Activated T-helper 17 cell treated with anti-CD3 and anti-CD28 coated beads, Interleukin-2, amount 50 U/mL, for 72 hours (primary cell): ENCODE data around the gene DIRAS3. TPM values are rescaled to one million over a fixed set of nuclear protein-coding genes. Genes with fewer than 3 reads are reported as not detected.
A peak's percentile ranks its signal among the peaks of the same experiment; 100 is the strongest.
"Not testable (repeated sequence)": the region's sequence is repeated elsewhere in the genome, so short reads cannot be mapped to it uniquely, and the experiment has no call there.

ENCODE experiments used
- ATAC-seq: fragments of 150-1000 bp; cut with Tn5 transposase; replicated peaks from 2 replicates; pipeline ENCODE4 v1.10.0; 2021; ENCODE audit warnings: mild to moderate bottlenecking, moderate library complexity
- H3K27ac Mint-ChIP-seq: one replicate; pipeline ENCODE4 v1.8.0; 2022; ENCODE audit warnings: mixed read lengths
- H3K27me3 Mint-ChIP-seq: one replicate; pipeline ENCODE4 v1.8.0; 2022; ENCODE audit warnings: mixed read lengths
- H3K36me3 Mint-ChIP-seq: one replicate; pipeline ENCODE4 v1.8.0; 2022; ENCODE audit warnings: low read depth, mild to moderate bottlenecking, mixed read lengths
- H3K4me1 Mint-ChIP-seq: one replicate; pipeline ENCODE4 v1.8.0; 2022; ENCODE audit warnings: mixed read lengths
- H3K4me3 Mint-ChIP-seq: one replicate; pipeline ENCODE4 v1.8.0; 2022; ENCODE audit warnings: mild to moderate bottlenecking, mixed read lengths
- H3K9me3 Mint-ChIP-seq: one replicate; pipeline ENCODE4 v1.8.0; 2022; ENCODE audit warnings: mixed read lengths
- total RNA-seq, 2 donors: library from RNA; stranded (reverse); gene quantifications; one replicate each; pipeline ENCODE4 v1.2.3, GENCODE V29; 2022

Gene DIRAS3, protein sequence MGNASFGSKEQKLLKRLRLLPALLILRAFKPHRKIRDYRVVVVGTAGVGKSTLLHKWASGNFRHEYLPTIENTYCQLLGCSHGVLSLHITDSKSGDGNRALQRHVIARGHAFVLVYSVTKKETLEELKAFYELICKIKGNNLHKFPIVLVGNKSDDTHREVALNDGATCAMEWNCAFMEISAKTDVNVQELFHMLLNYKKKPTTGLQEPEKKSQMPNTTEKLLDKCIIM
- total RNA-seq: not detected

DNA sequence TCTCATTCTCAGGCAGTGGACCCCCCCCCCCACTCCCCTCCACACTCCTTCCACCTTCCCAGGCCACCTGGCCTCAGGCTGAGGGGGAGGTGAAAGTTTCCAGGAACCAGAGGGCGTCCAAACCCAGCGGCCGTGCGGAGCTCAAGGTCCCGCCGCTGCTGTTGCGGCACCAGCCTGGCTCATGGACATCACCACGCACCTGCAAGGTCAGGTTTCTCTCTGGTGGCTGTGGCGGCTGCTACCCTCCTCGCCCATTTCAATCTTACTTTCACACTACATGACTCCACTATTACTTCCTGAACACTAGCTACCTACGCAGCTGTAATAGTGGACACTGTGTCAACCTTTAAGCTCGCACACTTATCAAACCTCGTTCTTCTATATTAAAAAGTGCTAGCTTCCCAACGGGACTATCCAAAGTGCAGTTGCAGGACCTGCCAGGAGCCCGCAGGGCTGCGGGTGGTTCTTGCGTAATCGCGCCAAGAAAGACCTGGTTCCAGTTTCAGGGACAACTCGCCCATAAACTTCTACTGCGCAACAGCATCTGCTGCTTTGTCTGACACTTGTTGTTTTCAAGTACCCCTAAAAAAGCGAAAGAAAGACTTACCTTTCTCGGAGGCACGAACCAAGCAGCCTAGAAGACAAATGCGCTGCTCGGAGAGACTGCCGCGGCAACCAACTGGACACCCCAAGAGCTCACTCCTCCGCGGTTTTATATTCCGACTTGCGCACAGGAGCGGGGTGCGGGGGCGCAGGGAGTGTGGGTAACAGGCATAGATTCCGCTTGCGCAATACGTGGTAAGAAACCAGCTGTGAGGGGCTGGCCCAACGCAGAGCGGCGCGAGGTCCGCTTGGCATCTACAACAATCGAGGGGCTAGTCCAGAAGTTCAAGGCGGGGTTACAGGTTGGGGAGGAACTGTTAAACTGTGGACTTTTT is at the start of gene DIRAS3:
Gene DIRAS3, minus strand, starts transcription at position 687 of the 938 bp plus-strand sequence. CDS start 3,330 bp downstream, outside the sequence.
- peaks cover 3% of the 10 kb centered on the region for H3K9me3 Mint-ChIP-seq
- ATAC-seq: no peak
- H3K27ac Mint-ChIP-seq: no peak within 1 kb of the TSS
- H3K4me1 Mint-ChIP-seq: no peaks in the 10 kb centered on the region
- H3K4me3 Mint-ChIP-seq: no peak within 1 kb of the TSS
- peaks cover 16% of the 10 kb centered on the region for H3K27me3 Mint-ChIP-seq
- H3K36me3 Mint-ChIP-seq: no peaks in the 10 kb centered on the region

DNA sequence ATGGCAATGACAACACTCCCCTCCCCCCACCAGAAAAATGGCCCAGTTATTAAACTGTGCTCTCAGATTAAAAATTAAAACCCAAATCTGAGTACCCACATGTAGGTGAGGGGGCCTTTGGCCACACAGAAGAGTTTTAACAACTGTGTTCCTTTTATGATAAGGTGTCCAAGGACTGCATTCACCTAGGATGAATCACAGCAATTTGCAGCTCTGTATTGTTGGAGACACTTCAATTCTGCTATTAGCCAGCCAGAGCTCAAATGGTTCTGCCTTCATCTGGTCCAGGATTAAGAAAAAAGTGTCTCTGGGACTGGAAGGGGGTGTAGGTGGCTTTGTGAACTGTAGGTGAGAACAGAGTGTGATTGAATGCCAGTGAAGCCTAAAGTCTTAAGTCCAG is 43.3 kb upstream of the DIRAS3 start:
- no peak for ATAC-seq
- Mint-ChIP-seq H3K4me1 (no peaks in the 10 kb centered on the region), H3K27ac (no peak overlapping the region), H3K36me3 (no peaks in the 10 kb centered on the region), H3K4me3 (no peak overlapping the region), H3K9me3 (peaks cover 8% of the 10 kb centered on the region), H3K27me3 (peaks cover 14% of the 10 kb centered on the region)

DNA sequence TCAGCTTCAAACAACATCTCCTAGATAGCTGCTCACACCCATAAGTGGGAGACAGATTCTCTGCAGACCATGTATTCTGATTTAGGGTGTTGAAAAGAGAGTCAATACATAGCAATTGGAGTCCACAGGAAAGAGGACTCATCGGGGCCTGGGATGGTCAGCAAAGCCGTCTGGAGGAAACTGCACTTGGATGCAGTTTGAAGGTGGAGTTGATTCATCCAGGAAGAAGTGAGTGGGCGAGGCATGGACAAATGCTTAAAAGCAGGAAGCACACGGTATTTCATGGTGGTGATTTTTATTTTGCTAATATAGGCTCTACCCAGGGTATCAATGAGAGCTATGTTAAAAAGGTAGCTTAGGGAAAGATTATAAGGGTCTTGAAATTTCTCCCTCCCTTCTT is 36.8 kb upstream of the DIRAS3 start:
- H3K27me3 Mint-ChIP-seq: peaks cover 7% of the 10 kb centered on the region
- H3K4me3 Mint-ChIP-seq: no peak overlapping the region
- H3K9me3 Mint-ChIP-seq: peaks cover 9% of the 10 kb centered on the region
- H3K27ac Mint-ChIP-seq: no peak overlapping the region
- H3K4me1 Mint-ChIP-seq: no peaks in the 10 kb centered on the region
- no peaks in the 10 kb centered on the region for H3K36me3 Mint-ChIP-seq
- no peak for ATAC-seq

DNA sequence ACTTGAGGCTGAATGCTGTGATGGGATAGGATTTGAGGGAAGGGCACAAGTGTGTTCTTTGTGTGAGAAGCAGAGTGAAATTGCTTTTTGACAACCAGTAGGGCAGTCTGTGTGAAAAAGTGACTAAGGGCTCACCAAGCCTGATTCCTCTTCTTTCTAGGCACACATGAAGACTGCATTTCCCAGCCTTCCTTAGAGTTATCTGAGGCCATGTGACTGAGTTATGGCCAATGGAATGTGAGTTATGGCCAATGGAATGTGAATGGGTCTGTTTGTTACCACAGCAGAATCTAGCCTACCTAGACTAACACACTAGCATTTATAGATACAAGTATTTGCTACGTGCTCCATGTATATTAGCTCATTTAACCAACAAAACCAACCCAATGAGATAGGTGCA is 35.3 kb upstream of the DIRAS3 start:
- no peak overlapping the region for H3K4me3 Mint-ChIP-seq
- no peaks in the 10 kb centered on the region for H3K4me1 Mint-ChIP-seq

DNA sequence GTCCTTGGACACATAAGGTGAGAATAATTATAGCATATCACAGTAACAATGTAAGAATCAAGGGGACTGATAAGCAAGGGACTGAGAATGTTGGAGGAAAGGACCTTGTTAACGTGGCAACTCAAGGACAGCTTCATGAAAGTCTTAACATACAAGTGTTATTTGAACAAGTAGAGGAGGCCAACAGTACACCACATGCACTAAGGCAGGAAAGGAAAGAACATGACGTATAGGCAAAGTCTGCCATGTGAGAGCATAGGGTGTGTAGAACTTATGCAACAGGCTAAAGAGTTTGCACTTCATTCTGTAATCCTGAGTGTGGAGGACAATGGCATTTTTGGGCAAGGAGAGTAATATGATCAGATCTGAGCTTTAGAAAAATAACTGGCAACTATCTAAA is 33.3 kb upstream of the DIRAS3 start:
- no peaks in the 10 kb centered on the region for H3K36me3 Mint-ChIP-seq
- H3K4me3 Mint-ChIP-seq: no peak overlapping the region
- peaks cover 11% of the 10 kb centered on the region for H3K27me3 Mint-ChIP-seq
- no peaks in the 10 kb centered on the region for H3K4me1 Mint-ChIP-seq
- H3K9me3 Mint-ChIP-seq: peaks cover 8% of the 10 kb centered on the region
- H3K27ac Mint-ChIP-seq: no peak overlapping the region
- ATAC-seq: no peak

More for the DNA sequence above, 35.3 kb upstream of the DIRAS3 start:
- H3K27ac Mint-ChIP-seq: no peak overlapping the region
- peaks cover 8% of the 10 kb centered on the region for H3K9me3 Mint-ChIP-seq
- ATAC-seq: no peak
- peaks cover 8% of the 10 kb centered on the region for H3K27me3 Mint-ChIP-seq
- H3K36me3 Mint-ChIP-seq: no peaks in the 10 kb centered on the region

DNA sequence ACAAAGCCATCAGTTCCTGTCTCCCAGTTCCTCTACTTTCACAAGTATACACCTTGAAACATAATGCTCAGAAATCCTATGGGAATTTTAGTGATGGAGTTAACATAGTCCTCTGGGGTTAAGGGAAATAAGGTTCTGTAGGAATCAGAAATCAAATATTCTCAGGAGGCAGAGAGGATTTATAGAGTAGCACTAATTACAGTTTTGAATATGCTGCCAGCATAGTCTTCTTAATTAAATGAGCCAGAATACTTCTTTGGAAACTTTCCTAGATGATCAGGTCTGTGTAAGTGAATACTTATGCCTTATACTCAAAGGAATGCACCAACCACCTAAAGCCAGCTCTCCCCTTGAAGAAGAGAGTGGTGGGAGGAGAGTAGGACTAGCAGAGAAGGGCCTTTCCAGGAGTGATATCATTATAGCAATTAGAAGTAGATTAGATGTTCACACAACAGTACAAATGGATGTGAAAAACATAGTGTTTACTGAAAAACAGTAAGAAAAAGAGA is 31.4 kb upstream of the DIRAS3 start:
- Mint-ChIP-seq H3K27me3 (peaks cover 18% of the 10 kb centered on the region), H3K36me3 (no peaks in the 10 kb centered on the region), H3K27ac (no peak overlapping the region), H3K4me3 (no peak overlapping the region), H3K4me1 (no peaks in the 10 kb centered on the region), H3K9me3 (peaks cover 8% of the 10 kb centered on the region)
- no peak for ATAC-seq

DNA sequence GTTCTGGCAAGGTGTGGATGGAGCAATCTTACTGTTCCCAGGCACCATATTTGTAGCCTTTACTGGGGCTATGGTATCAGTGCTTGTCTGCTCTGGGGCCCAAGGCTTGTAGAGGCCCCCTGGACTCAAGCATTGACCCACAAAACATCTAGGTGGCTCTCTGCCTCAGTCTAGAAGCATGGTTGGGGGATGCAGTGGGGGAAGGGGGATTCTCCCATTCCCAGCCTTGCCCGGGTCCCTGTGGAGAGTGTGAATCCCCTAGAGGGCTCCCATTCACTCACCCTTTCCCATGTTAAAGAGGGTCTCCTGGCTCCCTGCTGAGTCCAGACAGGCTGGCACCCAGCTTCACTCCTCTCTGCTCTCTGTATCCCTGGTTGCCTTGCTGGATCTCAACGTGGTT is 28.2 kb upstream of the DIRAS3 start:
- no peak for ATAC-seq
- H3K4me3 Mint-ChIP-seq: no peak overlapping the region
- H3K36me3 Mint-ChIP-seq: no peaks in the 10 kb centered on the region
- H3K4me1 Mint-ChIP-seq: no peaks in the 10 kb centered on the region
- H3K27ac Mint-ChIP-seq: no peak overlapping the region
- peaks cover 27% of the 10 kb centered on the region for H3K27me3 Mint-ChIP-seq
- peaks cover 7% of the 10 kb centered on the region for H3K9me3 Mint-ChIP-seq

DNA sequence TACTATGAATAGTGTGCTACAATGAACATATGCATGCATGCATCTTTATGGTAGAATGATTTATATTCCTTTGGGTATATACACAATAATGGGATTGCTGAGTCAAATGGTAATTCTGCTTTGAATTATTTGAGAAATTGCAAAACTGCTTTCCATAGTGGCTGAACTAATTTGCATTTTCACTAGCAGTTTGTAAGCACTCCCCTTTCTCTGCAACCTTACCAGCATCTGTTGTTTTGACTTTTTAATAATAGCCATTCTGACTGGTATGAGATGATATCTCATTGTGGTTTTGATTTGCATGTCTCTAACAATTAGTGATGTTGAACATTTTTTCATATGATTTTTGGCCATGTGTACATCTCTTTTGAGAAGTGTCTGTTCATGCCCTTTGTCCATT is 24.0 kb upstream of the DIRAS3 start:
- Mint-ChIP-seq H3K36me3 (no peaks in the 10 kb centered on the region), H3K27me3 (peaks cover 19% of the 10 kb centered on the region), H3K27ac (no peak overlapping the region), H3K9me3 (peaks cover 3% of the 10 kb centered on the region), H3K4me3 (no peak overlapping the region), H3K4me1 (no peaks in the 10 kb centered on the region)
- ATAC-seq: no peak

DNA sequence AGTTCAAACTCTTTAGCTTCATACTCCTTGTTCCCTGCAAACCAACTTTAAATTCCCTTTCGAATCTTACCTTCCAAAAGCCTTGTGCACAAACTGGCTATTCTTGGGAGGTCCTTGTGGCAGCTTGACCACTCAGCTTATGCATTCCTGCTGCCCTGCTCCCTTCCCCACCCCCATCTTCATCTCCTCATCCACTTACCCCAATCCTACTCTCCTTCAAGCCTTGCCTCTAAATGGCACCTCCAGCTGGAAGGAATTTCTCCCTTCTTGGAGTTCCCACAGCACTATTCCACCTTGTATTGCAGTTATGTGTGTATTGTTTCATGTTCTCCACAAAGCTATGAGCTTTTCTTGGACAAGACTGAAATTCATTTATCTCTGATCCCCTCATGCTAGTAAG is 15.3 kb upstream of the DIRAS3 start:
- H3K27ac Mint-ChIP-seq: no peak overlapping the region
- peaks cover 3% of the 10 kb centered on the region for H3K9me3 Mint-ChIP-seq
- H3K36me3 Mint-ChIP-seq: no peaks in the 10 kb centered on the region
- H3K4me3 Mint-ChIP-seq: no peak overlapping the region
- ATAC-seq: no peak
- no peaks in the 10 kb centered on the region for H3K4me1 Mint-ChIP-seq
- no peaks in the 10 kb centered on the region for H3K27me3 Mint-ChIP-seq

DNA sequence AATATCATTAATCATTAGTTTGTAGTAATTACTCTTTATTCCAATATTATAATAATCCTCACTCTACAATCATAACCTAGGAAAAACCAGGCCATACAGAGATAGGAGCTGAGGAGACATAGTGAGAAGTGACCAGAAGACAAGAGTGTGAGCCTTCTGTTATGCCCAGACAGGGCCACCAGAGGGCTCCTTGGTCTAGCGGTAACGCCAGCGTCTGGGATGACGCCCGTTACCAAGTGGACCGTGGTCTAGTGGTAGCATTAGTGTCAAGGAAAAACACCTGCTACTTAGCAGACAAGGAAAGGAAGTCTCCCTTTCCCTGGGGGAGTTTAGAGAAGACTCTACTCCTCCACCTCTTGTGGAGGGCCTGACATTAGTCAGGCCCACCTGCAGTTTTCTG is 7.6 kb upstream of the DIRAS3 start:
- not testable (repeated sequence) for ATAC-seq, H3K4me1 Mint-ChIP-seq, H3K9me3 Mint-ChIP-seq, H3K4me3 Mint-ChIP-seq, H3K27ac Mint-ChIP-seq, H3K27me3 Mint-ChIP-seq, H3K36me3 Mint-ChIP-seq

DNA sequence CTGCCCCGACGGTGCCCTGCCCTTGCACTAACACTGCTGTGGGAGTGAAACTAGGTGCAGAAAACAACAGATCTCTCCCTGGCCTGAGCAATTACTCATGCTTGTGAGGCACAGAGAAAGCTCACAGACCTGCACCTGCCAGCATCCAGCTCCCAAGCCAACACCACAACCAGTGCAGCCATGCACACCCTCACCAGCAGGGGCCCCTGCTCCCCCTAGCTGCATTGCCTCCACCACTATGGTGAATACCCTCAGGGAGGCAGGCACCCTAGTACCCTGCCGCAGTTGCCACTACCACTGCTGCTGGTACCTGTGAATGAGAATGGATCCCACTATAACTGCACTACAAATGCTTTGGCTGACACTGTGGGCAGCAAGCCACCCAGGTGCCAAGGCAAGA is 7.1 kb upstream of the DIRAS3 start:
- Mint-ChIP-seq H3K9me3 (no peaks in the 10 kb centered on the region), H3K27me3 (peaks cover 6% of the 10 kb centered on the region), H3K4me3 (no peak overlapping the region), H3K27ac (no peak overlapping the region), H3K36me3 (no peaks in the 10 kb centered on the region), H3K4me1 (no peaks in the 10 kb centered on the region)
- ATAC-seq: no peak

DNA sequence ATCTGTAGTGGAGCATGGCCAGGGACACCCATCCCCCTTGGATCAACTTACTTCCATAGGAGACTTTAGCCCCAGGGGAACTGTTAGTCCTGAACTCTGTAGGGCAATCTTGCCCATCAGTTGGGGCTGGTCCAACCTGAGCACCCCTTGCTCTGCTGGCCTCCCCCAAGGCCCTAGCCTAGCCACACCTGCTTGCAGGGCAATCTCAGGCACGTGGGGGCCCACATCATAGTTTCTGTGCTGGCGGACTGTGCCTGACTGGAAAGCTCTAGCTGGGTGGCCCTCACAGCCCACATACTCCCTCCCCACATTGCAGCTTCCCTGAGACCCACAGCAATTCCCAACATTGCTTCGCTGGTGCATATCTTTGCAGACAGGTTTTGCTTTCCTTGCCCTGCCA is 6.6 kb upstream of the DIRAS3 start:
- Mint-ChIP-seq H3K4me3 (no peak overlapping the region), H3K27ac (no peak overlapping the region), H3K4me1 (no peaks in the 10 kb centered on the region)

DNA sequence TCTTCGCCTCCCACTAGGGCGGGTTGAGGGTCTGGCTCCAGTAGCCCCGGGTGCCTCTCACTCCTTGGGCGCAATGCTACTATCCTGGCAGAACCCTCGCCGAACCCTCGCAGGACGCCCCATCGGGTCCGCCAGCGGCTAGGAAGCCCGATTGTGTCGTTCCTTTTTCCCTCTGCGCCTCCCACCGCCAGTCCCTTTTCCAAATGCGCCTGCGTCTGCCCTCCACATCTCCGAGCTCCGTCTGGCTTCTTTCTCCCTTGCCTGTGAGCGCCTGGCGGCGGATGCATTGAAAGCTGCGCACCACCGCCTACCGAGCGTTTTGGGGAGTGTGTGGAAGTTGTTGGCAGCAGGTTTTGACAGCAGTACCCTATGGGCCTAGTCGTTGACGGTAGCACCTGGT is 1.0 kb upstream of the DIRAS3 start:
- no peaks in the 10 kb centered on the region for H3K36me3 Mint-ChIP-seq
- no peak overlapping the region for H3K4me3 Mint-ChIP-seq
- ATAC-seq: no peak
- H3K27ac Mint-ChIP-seq: no peak overlapping the region
- H3K9me3 Mint-ChIP-seq: no peaks in the 10 kb centered on the region
- no peaks in the 10 kb centered on the region for H3K4me1 Mint-ChIP-seq
- peaks cover 10% of the 10 kb centered on the region for H3K27me3 Mint-ChIP-seq

More for the DNA sequence above, 6.6 kb upstream of the DIRAS3 start:
- ATAC-seq: no peak
- H3K27me3 Mint-ChIP-seq: peaks cover 8% of the 10 kb centered on the region
- H3K9me3 Mint-ChIP-seq: no peaks in the 10 kb centered on the region
- H3K36me3 Mint-ChIP-seq: no peaks in the 10 kb centered on the region

DNA sequence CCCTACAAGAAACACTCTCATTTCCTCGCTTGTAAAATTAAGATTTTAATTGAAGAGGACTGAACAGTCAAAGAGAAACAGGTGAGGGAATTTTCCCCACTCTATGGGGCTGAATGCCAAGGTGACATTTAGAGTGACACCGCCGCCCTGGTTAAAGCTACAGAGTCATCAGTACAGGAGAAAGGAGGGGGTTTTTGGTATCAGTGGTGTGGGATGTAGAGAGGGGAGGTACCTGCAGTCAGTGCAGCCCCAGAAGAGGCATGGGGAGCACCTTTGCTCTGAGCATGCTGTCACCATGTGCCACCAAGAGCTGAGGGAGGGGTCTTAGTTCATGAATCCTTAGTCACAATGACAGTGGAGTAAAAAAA is 2.8 kb downstream of the DIRAS3 start:
- H3K27ac Mint-ChIP-seq: no peak overlapping the region
- peaks cover 16% of the 10 kb centered on the region for H3K27me3 Mint-ChIP-seq
- peaks cover 3% of the 10 kb centered on the region for H3K9me3 Mint-ChIP-seq
- no peaks in the 10 kb centered on the region for H3K36me3 Mint-ChIP-seq
- peak; percentile 60 for ATAC-seq
- H3K4me3 Mint-ChIP-seq: no peak overlapping the region
- no peaks in the 10 kb centered on the region for H3K4me1 Mint-ChIP-seq
